ENCODE data around the gene NT5DC2.

Gene NT5DC2

DNA sequence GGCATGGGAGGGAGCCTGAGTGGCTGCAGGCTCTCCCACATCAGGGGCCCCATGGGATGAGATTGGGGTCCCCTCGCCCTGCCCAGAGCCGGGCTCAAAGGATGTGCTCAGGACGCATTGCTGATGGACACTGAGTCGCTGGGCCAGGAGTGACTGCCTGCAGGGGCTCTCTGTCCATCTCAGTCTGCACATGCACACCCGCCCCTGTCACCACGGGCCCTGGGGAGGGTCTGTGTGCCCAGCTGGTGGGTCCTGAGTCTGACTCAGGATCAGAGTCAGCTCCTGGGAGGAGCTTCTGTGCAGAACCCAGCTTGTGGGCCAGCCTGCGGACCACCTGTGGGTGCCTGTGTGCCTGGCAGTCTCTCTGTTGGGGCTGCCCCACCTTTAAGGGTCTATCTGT, 20.4 kb downstream of the NT5DC2 start:
- Histone ChIP-seq H3K27me3 (ENCODE audit: low read depth, low read length) (peaks cover 8% of the 10 kb centered on the region; the same call in 1 of the 2 replicates), H3K9me3 (ENCODE audit: insufficient read depth, low read length) (no peaks in the 10 kb centered on the region), H2AFZ (ENCODE audit: low read depth, low read length) (no peak overlapping the region), H3K27ac (ENCODE audit: low read length) (no peak overlapping the region), H3K4me2 (ENCODE audit: low read length) (no peak overlapping the region), H3K9ac (ENCODE audit: low read length) (no peak overlapping the region), H3K36me3 (replicated peaks; ENCODE audit: low read depth, low read length) (no peaks in the 10 kb centered on the region), H3K79me2 (ENCODE audit: low read length) (no peaks in the 10 kb centered on the region), H3K4me3 (ENCODE audit: low read length) (no peak overlapping the region), H3K4me1 (ENCODE audit: low read length) (no peaks in the 10 kb centered on the region), H4K20me1 (ENCODE audit: insufficient read depth, low read length) (no peaks in the 10 kb centered on the region)
- no peak for TF ChIP-seq EZH2phosphoT487 (IDR thresholded peaks at IDR 0.05; ENCODE audit: low read depth)
- TF ChIP-seq, protein P1, sequence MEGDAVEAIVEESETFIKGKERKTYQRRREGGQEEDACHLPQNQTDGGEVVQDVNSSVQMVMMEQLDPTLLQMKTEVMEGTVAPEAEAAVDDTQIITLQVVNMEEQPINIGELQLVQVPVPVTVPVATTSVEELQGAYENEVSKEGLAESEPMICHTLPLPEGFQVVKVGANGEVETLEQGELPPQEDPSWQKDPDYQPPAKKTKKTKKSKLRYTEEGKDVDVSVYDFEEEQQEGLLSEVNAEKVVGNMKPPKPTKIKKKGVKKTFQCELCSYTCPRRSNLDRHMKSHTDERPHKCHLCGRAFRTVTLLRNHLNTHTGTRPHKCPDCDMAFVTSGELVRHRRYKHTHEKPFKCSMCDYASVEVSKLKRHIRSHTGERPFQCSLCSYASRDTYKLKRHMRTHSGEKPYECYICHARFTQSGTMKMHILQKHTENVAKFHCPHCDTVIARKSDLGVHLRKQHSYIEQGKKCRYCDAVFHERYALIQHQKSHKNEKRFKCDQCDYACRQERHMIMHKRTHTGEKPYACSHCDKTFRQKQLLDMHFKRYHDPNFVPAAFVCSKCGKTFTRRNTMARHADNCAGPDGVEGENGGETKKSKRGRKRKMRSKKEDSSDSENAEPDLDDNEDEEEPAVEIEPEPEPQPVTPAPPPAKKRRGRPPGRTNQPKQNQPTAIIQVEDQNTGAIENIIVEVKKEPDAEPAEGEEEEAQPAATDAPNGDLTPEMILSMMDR (IDR thresholded peaks at IDR 0.05; ENCODE audit: low read depth, low read length), result no peak

DNA sequence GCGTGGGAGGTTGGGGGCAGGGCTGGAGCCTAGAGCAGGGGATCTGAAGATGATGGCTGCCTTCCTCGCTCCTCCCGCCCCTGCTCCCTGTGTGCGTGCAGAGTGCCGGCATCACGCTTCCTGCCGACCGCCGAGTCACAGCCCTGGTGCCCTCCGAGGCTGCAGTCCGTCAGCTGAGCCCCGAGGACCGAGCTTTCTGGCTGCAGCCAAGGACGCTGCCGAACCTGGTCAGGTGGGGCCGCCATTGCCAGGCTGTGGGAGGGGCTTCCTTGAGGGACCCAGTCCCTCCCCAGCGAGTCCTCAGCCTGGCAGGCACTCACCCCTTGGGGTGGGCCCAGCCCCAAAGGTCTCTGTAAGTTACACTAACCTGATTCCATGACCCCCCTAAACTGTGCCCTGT, 20.9 kb downstream of the NT5DC2 start:
- Histone ChIP-seq H2AFZ (ENCODE audit: low read depth, low read length) (no peak overlapping the region), H3K4me3 (ENCODE audit: low read length) (no peak overlapping the region)

DNA sequence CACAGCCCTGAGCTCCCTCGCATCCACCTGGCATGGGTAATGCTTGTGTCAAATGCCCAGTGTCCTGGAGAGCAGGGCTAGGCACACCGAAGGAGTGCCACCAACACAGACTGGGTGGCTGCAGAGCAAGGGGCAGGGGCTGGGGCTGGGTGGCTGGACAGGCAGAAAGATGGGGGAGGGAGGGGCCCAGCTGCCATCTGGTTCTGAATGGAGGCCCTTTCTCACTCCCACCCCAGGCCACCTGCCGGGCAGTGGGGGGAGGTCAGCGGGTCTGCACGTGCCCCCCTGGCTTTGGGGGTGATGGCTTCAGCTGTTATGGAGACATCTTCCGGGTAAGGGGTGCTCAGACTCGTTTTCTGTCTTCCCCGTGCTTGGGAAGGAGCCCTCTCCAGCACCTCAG, 21.6 kb downstream of the NT5DC2 start:
- Histone ChIP-seq H3K79me2 (ENCODE audit: low read length) (no peaks in the 10 kb centered on the region), H3K27ac (ENCODE audit: low read length) (no peak overlapping the region), H3K4me2 (ENCODE audit: low read length) (no peak overlapping the region), H3K4me1 (ENCODE audit: low read length) (no peaks in the 10 kb centered on the region), H3K9ac (ENCODE audit: low read length) (no peak overlapping the region), H3K9me3 (ENCODE audit: insufficient read depth, low read length) (no peaks in the 10 kb centered on the region), H3K4me3 (ENCODE audit: low read length) (no peak overlapping the region), H3K27me3 (ENCODE audit: low read depth, low read length) (peaks cover 8% of the 10 kb centered on the region; the same call in 1 of the 2 replicates), H4K20me1 (ENCODE audit: insufficient read depth, low read length) (no peaks in the 10 kb centered on the region), H3K36me3 (replicated peaks; ENCODE audit: low read depth, low read length) (no peaks in the 10 kb centered on the region), H2AFZ (ENCODE audit: low read depth, low read length) (no peak overlapping the region)
- TF ChIP-seq, protein P1 (IDR thresholded peaks at IDR 0.05; ENCODE audit: low read depth, low read length), result no peak
- no peak for TF ChIP-seq EZH2phosphoT487 (IDR thresholded peaks at IDR 0.05; ENCODE audit: low read depth)

More for the DNA sequence above, 20.9 kb downstream of the NT5DC2 start:
- Histone ChIP-seq H4K20me1 (ENCODE audit: insufficient read depth, low read length) (no peaks in the 10 kb centered on the region), H3K9ac (ENCODE audit: low read length) (no peak overlapping the region), H3K27me3 (ENCODE audit: low read depth, low read length) (peaks cover 8% of the 10 kb centered on the region; the same call in 1 of the 2 replicates), H3K27ac (ENCODE audit: low read length) (no peak overlapping the region), H3K4me2 (ENCODE audit: low read length) (no peak overlapping the region), H3K79me2 (ENCODE audit: low read length) (no peaks in the 10 kb centered on the region), H3K36me3 (replicated peaks; ENCODE audit: low read depth, low read length) (no peaks in the 10 kb centered on the region), H3K4me1 (ENCODE audit: low read length) (no peaks in the 10 kb centered on the region), H3K9me3 (ENCODE audit: insufficient read depth, low read length) (no peaks in the 10 kb centered on the region)
- no peak for TF ChIP-seq EZH2phosphoT487 (IDR thresholded peaks at IDR 0.05; ENCODE audit: low read depth)
- TF ChIP-seq, protein P1 (IDR thresholded peaks at IDR 0.05; ENCODE audit: low read depth, low read length), result no peak

DNA sequence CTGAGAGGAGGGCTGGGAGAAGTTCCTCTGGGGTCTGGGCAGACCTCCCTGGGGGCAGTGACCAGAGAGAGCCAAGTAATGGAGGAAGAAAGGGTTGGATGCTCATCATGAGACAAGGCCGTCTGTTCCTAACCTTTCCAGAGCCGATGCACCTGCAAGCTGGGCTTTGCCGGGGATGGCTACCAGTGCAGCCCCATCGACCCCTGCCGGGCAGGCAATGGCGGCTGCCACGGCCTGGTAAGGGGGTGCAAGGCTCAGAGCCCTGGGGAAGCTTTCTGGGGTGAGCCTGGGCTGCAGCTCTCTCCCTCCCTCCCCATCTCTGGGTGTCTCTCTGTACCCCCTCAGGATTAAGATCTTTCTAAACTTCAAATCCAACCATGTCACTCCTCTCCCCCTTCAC, 22.1 kb downstream of the NT5DC2 start:
- H4K20me1 ChIP-seq (ENCODE audit: insufficient read depth, low read length), result no peaks in the 10 kb centered on the region
- no peak overlapping the region for H3K9ac ChIP-seq (ENCODE audit: low read length)
- no peak overlapping the region for H3K4me3 ChIP-seq (ENCODE audit: low read length)
- no peaks in the 10 kb centered on the region for H3K9me3 ChIP-seq (ENCODE audit: insufficient read depth, low read length)
- TF ChIP-seq EZH2phosphoT487 (IDR thresholded peaks at IDR 0.05; ENCODE audit: low read depth), result no peak
- TF ChIP-seq, protein P1 (IDR thresholded peaks at IDR 0.05; ENCODE audit: low read depth, low read length), result no peak
- no peaks in the 10 kb centered on the region for H3K36me3 ChIP-seq (replicated peaks; ENCODE audit: low read depth, low read length)
- H3K4me2 ChIP-seq (ENCODE audit: low read length), result no peak overlapping the region
- no peaks in the 10 kb centered on the region for H3K4me1 ChIP-seq (ENCODE audit: low read length)
- no peak overlapping the region for H2AFZ ChIP-seq (ENCODE audit: low read depth, low read length)
- peaks cover 8% of the 10 kb centered on the region; the same call in 1 of the 2 replicates for H3K27me3 ChIP-seq (ENCODE audit: low read depth, low read length)
- no peak overlapping the region for H3K27ac ChIP-seq (ENCODE audit: low read length)
- no peaks in the 10 kb centered on the region for H3K79me2 ChIP-seq (ENCODE audit: low read length)

Data from OCI-LY3 (cell line).